H9 (cell line): ENCODE measurements around the gene CACNG5. TPM values are rescaled to one million over a fixed set of nuclear protein-coding genes. Genes with fewer than 3 reads are reported as not detected.

ENCODE experiments used
- DNase-seq: peaks from one replicate; pipeline ENCODE4 v3.0.0-alpha.2; 2017
- H2AFZ ChIP-seq: one replicate; pipeline ENCODE4 v1.6.1; 2013; ENCODE audit warnings: mild to moderate bottlenecking, low read length, control low read depth, moderate library complexity
- H2AK5ac ChIP-seq: 2 replicates; pipeline ENCODE4 v1.6.1; 2013; ENCODE audit warnings: low read length, control low read depth, mixed read lengths; ENCODE audit not compliant: insufficient read length
- H2BK120ac ChIP-seq: one replicate; pipeline ENCODE4 v1.6.1; 2013; ENCODE audit warnings: low read depth, mild to moderate bottlenecking, low read length, control low read depth, inconsistent platforms; ENCODE audit not compliant: poor library complexity, severe bottlenecking
- H2BK12ac ChIP-seq: 2 replicates; pipeline ENCODE4 v1.6.1; 2013; ENCODE audit warnings: low read length, control low read depth, mixed read lengths, low read depth; ENCODE audit not compliant: insufficient read length
- H2BK15ac ChIP-seq: 2 replicates; pipeline ENCODE4 v1.6.1; 2013; ENCODE audit warnings: low read depth, low read length, control low read depth
- H2BK20ac ChIP-seq: one replicate; pipeline ENCODE4 v1.6.1; 2013; ENCODE audit warnings: low read depth, mild to moderate bottlenecking, low read length, control low read depth, inconsistent platforms; ENCODE audit not compliant: poor library complexity, severe bottlenecking
- H2BK5ac ChIP-seq: 2 replicates; pipeline ENCODE4 v1.6.1; 2013; ENCODE audit warnings: low read length, control low read depth, mixed read lengths; ENCODE audit not compliant: insufficient read length
- H3K14ac ChIP-seq: 2 replicates; pipeline ENCODE4 v1.6.1; 2013; ENCODE audit warnings: low read length, control low read depth; ENCODE audit not compliant: insufficient read depth
- H3K18ac ChIP-seq: 2 replicates; pipeline ENCODE4 v1.6.1; 2013; ENCODE audit warnings: low read depth, mild to moderate bottlenecking, mixed read lengths, low read length, control low read depth; ENCODE audit not compliant: insufficient read length
- H3K23ac ChIP-seq: 2 replicates; pipeline ENCODE4 v1.6.1; 2013; ENCODE audit warnings: low read length, control low read depth, mixed read lengths, low read depth; ENCODE audit not compliant: insufficient read length
- H3K23me2 ChIP-seq: 2 replicates; pipeline ENCODE4 v1.6.1; 2013; ENCODE audit warnings: low read depth, mild to moderate bottlenecking, mixed read lengths, low read length, control low read depth; ENCODE audit not compliant: insufficient read length, poor library complexity, severe bottlenecking
- H3K27ac ChIP-seq: 2 replicates; pipeline ENCODE4 v1.5.1; 2013; ENCODE audit warnings: low read length, control low read depth, mixed read lengths, low read depth; ENCODE audit not compliant: insufficient read length
- H3K27me3 ChIP-seq: 2 replicates; pipeline ENCODE4 v1.6.1; 2013; ENCODE audit warnings: low read length, control low read depth, inconsistent platforms; ENCODE audit not compliant: insufficient read depth
- H3K4ac ChIP-seq: 2 replicates; pipeline ENCODE4 v1.6.1; 2013; ENCODE audit warnings: low read depth, mild to moderate bottlenecking, control low read depth, inconsistent platforms, low read length, moderate library complexity
- H3K4me1 ChIP-seq: 2 replicates; pipeline ENCODE4 v1.6.1; 2013; ENCODE audit warnings: low read length, control low read depth, inconsistent platforms; ENCODE audit not compliant: insufficient read depth
- H3K4me2 ChIP-seq: 2 replicates; pipeline ENCODE4 v1.6.1; 2013; ENCODE audit warnings: low read length, control low read depth, mixed read lengths; ENCODE audit not compliant: insufficient read length, insufficient read depth
- H3K56ac ChIP-seq: 2 replicates; pipeline ENCODE4 v1.6.1; 2013; ENCODE audit warnings: low read depth, mild to moderate bottlenecking, mixed read lengths, low read length, control low read depth; ENCODE audit not compliant: insufficient read length
- H3K79me1 ChIP-seq: 2 replicates; pipeline ENCODE4 v1.6.1; 2013; ENCODE audit warnings: low read depth, mild to moderate bottlenecking, moderate library complexity, low read length, control low read depth, inconsistent platforms; ENCODE audit not compliant: insufficient read depth, poor library complexity, severe bottlenecking
- H3K79me2 ChIP-seq: 2 replicates; pipeline ENCODE4 v1.6.1; 2013; ENCODE audit warnings: low read length, control low read depth, inconsistent platforms; ENCODE audit not compliant: insufficient read depth
- H3K9ac ChIP-seq: 2 replicates; pipeline ENCODE4 v1.6.1; 2013; ENCODE audit warnings: low read length, control low read depth, mixed read lengths; ENCODE audit not compliant: insufficient read length; ENCODE audit errors: extremely low read depth
- H3K9me3 ChIP-seq: one replicate; pipeline ENCODE4 v1.6.1; 2013; ENCODE audit warnings: low read depth, low read length, inconsistent platforms; ENCODE audit not compliant: control insufficient read depth
- H3T11ph ChIP-seq: one replicate; pipeline ENCODE4 v1.6.1; 2013; ENCODE audit warnings: mild to moderate bottlenecking, low read length, control low read depth, inconsistent platforms
- H4K20me1 ChIP-seq: one replicate; pipeline ENCODE4 v1.6.1; 2013; ENCODE audit not compliant: control insufficient read depth, insufficient read length, insufficient read depth
- H4K5ac ChIP-seq: 2 replicates; pipeline ENCODE4 v1.6.1; 2013; ENCODE audit warnings: low read depth, mild to moderate bottlenecking, mixed read lengths, low read length, control low read depth; ENCODE audit not compliant: insufficient read length
- H4K8ac ChIP-seq: replicated peaks from 2 replicates; pipeline ENCODE4 v1.6.1; 2013; ENCODE audit warnings: low read length, control low read depth, mixed read lengths, low read depth; ENCODE audit not compliant: insufficient read length
- H4K91ac ChIP-seq: 2 replicates; pipeline ENCODE4 v1.6.1; 2013; ENCODE audit warnings: low read depth, mild to moderate bottlenecking, moderate library complexity, mixed read lengths, low read length, control low read depth; ENCODE audit not compliant: insufficient read length
- H3K27ac Mint-ChIP-seq, 3 experiments: 2 replicates in 2 of 3; 3 replicates in 1 of 3; pipeline ENCODE4 v1.8.0; 2020 to 2021; ENCODE audit warnings: mixed read lengths in 3 of 3, mild to moderate bottlenecking in 1 of 3, moderate library complexity in 1 of 3
- H3K27me3 Mint-ChIP-seq: 2 replicates; pipeline ENCODE4 v1.8.0; 2021; ENCODE audit warnings: low read depth, mild to moderate bottlenecking, moderate library complexity, mixed read lengths
- H3K36me3 Mint-ChIP-seq, 3 experiments: 2 replicates in 2 of 3; 3 replicates in 1 of 3; pipeline ENCODE4 v1.8.0; 2020 to 2021; ENCODE audit warnings: low read depth in 3 of 3, mixed read lengths in 3 of 3; ENCODE audit not compliant: insufficient read depth in 1 of 3
- H3K4me1 Mint-ChIP-seq, 2 experiments: 2 replicates each; pipeline ENCODE4 v1.8.0; 2020; ENCODE audit warnings: mixed read lengths in 2 of 2
- H3K4me3 Mint-ChIP-seq, 2 experiments: 2 replicates in 1 of 2; 3 replicates in 1 of 2; pipeline ENCODE4 v1.8.0; 2020 to 2021; ENCODE audit warnings: mild to moderate bottlenecking in 2 of 2, mixed read lengths in 2 of 2, moderate library complexity in 1 of 2
- H3K9me3 Mint-ChIP-seq, 2 experiments: 2 replicates in 1 of 2; 3 replicates in 1 of 2; pipeline ENCODE4 v1.8.0; 2020; ENCODE audit warnings: mild to moderate bottlenecking in 2 of 2, mixed read lengths in 2 of 2, moderate library complexity in 1 of 2
- CTCF ChIP-seq: fragments of 200-600 bp; sonication (generic); conservative IDR thresholded peaks from 3 replicates; pipeline ENCODE4 v1.8.0; 2021; ENCODE audit warnings: antibody characterized with exemption, mild to moderate bottlenecking
- WGBS: extraction: QIAGEN DNeasy Blood & Tissue Kit; methylation state at CpG from one replicate; pipeline ENCODE4 v1.1.7; 2013; ENCODE audit warnings: missing lambda C conversion rate, low lambda C conversion rate, mixed read lengths; ENCODE audit not compliant: insufficient read length; ENCODE audit errors: extremely low coverage; 5-methylcytosine and 5-hydroxymethylcytosine counted together
- total RNA-seq: library from RNA; stranded (reverse); gene quantifications from 2 replicates; pipeline ENCODE4 v1.2.1, GENCODE V29; 2021

The CACNG5 gene
- total RNA-seq, 1 experiment from 2014 or later = 1.6 TPM

DNA sequence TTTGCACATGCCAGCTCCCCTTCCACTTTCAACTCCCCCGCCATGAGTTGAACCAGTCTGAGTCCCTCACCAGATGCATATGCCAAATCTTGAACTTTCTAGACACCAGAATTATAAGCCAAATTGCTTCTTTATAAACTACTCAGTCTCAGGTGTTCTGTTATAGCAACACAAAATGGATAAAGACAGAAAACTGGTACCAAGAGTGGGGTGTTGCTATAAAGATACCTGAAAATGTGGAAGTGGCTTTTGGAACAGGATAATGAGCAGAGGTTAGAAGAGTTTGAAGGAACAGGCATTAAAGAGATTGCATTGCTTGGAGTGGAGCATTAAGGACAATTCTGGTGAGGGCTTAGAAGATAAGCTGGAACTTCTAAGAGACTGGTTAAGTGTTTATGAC is 17.2 kb upstream of the CACNG5 start:
- Histone ChIP-seq H4K20me1 (no peaks in the 10 kb centered on the region), H2BK20ac (no peak overlapping the region), H2BK12ac (no peak overlapping the region), H4K8ac (no peak overlapping the region), H3K56ac (no peak overlapping the region), H3K79me1 (no peaks in the 10 kb centered on the region), H3K14ac (no peak overlapping the region), H2BK120ac (no peak overlapping the region), H3K4ac (no peak overlapping the region), H2AFZ (no peak overlapping the region), H3T11ph (no peak overlapping the region), H4K91ac (no peak overlapping the region), H3K18ac (no peak overlapping the region), H2BK5ac (no peak overlapping the region), H3K4me1 (no peaks in the 10 kb centered on the region), H3K4me2 (no peak overlapping the region), H3K9ac (no peak overlapping the region), H2AK5ac (no peak overlapping the region), H2BK15ac (no peak overlapping the region), H4K5ac (no peak overlapping the region), H3K23ac (no peak overlapping the region), H3K23me2 (no peaks in the 10 kb centered on the region), H3K27ac (no peak overlapping the region), H3K9me3 (peaks cover 5% of the 10 kb centered on the region), H3K79me2 (no peaks in the 10 kb centered on the region), H3K27me3 (no peaks in the 10 kb centered on the region)
- no peak for TF ChIP-seq CTCF
- no CpG with 5 or more reads among the region's 1 CpG for WGBS
- Mint-ChIP-seq H3K9me3 (peaks cover 16 to 20% of the 10 kb centered on the region in 2 experiments), H3K27ac (no peak overlapping the region; a peak in 1 of 7 replicates), H3K27me3 (peaks cover 3% of the 10 kb centered on the region), H3K4me1 (peaks cover 0 to 4% of the 10 kb centered on the region in 2 experiments; a peak in 1 of 4 replicates), H3K36me3 (peaks cover 4 to 15% (median 5%) of the 10 kb centered on the region in 3 experiments; a peak in 5 of 7 replicates), H3K4me3 (no peak overlapping the region)
- no peak for DNase-seq
